KMS-11 (cell line): ENCODE results near the gene KIR3DL3.

Experiments used
- H2AFZ ChIP-seq: fragments of 200-600 bp; sonication (generic); 2 replicates; pipeline ENCODE4 v1.6.1; 2016; ENCODE audit warnings: antibody characterized with exemption, mixed run types, low read depth
- H3K27ac ChIP-seq: fragments of 200-600 bp; sonication (generic); 2 replicates; pipeline ENCODE4 v1.6.1; 2016; ENCODE audit warnings: mild to moderate bottlenecking, mixed run types
- H3K27me3 ChIP-seq: fragments of 200-600 bp; sonication (generic); 2 replicates; pipeline ENCODE4 v1.6.1; 2017; ENCODE audit warnings: mild to moderate bottlenecking, low read depth, mixed run types, moderate library complexity; ENCODE audit not compliant: insufficient read depth
- H3K36me3 ChIP-seq: fragments of 200-600 bp; sonication (generic); 2 replicates; pipeline ENCODE4 v1.6.1; 2017; ENCODE audit warnings: mild to moderate bottlenecking, mixed run types; ENCODE audit not compliant: insufficient read depth
- H3K4me1 ChIP-seq: fragments of 200-600 bp; sonication (generic); 2 replicates; pipeline ENCODE4 v1.6.1; 2016; ENCODE audit warnings: mild to moderate bottlenecking, low read depth, mixed run types; ENCODE audit not compliant: poor library complexity, severe bottlenecking
- H3K4me2 ChIP-seq: fragments of 200-600 bp; sonication (generic); 2 replicates; pipeline ENCODE4 v1.7.0; 2016; ENCODE audit warnings: mild to moderate bottlenecking, mixed run types
- H3K4me3 ChIP-seq: fragments of 200-600 bp; sonication (generic); IDR thresholded peaks from 2 replicates; pipeline ENCODE4 v1.6.1; 2017; ENCODE audit warnings: low read depth, low read length, mixed read lengths; ENCODE audit not compliant: insufficient read depth
- H3K79me2 ChIP-seq: fragments of 200-600 bp; sonication (generic); 2 replicates; pipeline ENCODE4 v1.6.1; 2016; ENCODE audit warnings: low read depth, mixed run types; ENCODE audit not compliant: insufficient read depth
- H3K9ac ChIP-seq: fragments of 200-600 bp; sonication (generic); 2 replicates; pipeline ENCODE4 v1.6.1; 2016; ENCODE audit warnings: mild to moderate bottlenecking, mixed run types
- H4K20me1 ChIP-seq: fragments of 200-600 bp; sonication (generic); 2 replicates; pipeline ENCODE4 v1.6.1; 2016; ENCODE audit warnings: mild to moderate bottlenecking, mixed run types; ENCODE audit not compliant: insufficient read depth
- TF ChIP-seq, protein P1 (sequence below): fragments of 200-600 bp; sonication (generic); conservative IDR thresholded peaks from 2 replicates; pipeline ENCODE4 v1.6.1; 2017; ENCODE audit warnings: low read depth, mild to moderate bottlenecking, antibody characterized with exemption, low read length, moderate library complexity, mixed read lengths

The KIR3DL3 gene

GRCh38 chr19:54684527-54684926, 39.7 kb upstream of the KIR3DL3 start:
- H3K36me3 ChIP-seq = no peaks in the 10 kb centered on the region
- no peaks in the 10 kb centered on the region for H4K20me1 ChIP-seq
- TF ChIP-seq, protein P1, sequence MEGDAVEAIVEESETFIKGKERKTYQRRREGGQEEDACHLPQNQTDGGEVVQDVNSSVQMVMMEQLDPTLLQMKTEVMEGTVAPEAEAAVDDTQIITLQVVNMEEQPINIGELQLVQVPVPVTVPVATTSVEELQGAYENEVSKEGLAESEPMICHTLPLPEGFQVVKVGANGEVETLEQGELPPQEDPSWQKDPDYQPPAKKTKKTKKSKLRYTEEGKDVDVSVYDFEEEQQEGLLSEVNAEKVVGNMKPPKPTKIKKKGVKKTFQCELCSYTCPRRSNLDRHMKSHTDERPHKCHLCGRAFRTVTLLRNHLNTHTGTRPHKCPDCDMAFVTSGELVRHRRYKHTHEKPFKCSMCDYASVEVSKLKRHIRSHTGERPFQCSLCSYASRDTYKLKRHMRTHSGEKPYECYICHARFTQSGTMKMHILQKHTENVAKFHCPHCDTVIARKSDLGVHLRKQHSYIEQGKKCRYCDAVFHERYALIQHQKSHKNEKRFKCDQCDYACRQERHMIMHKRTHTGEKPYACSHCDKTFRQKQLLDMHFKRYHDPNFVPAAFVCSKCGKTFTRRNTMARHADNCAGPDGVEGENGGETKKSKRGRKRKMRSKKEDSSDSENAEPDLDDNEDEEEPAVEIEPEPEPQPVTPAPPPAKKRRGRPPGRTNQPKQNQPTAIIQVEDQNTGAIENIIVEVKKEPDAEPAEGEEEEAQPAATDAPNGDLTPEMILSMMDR = no peak
- H3K4me3 ChIP-seq = no peak overlapping the region
- H3K4me2 ChIP-seq = no peak overlapping the region
- H2AFZ ChIP-seq = no peak overlapping the region
- H3K4me1 ChIP-seq = no peaks in the 10 kb centered on the region
- no peak overlapping the region for H3K27ac ChIP-seq
- no peak overlapping the region for H3K9ac ChIP-seq
- H3K79me2 ChIP-seq = no peaks in the 10 kb centered on the region
- peaks cover 15% of the 10 kb centered on the region; the same call in 1 of the 2 replicates for H3K27me3 ChIP-seq

DNA sequence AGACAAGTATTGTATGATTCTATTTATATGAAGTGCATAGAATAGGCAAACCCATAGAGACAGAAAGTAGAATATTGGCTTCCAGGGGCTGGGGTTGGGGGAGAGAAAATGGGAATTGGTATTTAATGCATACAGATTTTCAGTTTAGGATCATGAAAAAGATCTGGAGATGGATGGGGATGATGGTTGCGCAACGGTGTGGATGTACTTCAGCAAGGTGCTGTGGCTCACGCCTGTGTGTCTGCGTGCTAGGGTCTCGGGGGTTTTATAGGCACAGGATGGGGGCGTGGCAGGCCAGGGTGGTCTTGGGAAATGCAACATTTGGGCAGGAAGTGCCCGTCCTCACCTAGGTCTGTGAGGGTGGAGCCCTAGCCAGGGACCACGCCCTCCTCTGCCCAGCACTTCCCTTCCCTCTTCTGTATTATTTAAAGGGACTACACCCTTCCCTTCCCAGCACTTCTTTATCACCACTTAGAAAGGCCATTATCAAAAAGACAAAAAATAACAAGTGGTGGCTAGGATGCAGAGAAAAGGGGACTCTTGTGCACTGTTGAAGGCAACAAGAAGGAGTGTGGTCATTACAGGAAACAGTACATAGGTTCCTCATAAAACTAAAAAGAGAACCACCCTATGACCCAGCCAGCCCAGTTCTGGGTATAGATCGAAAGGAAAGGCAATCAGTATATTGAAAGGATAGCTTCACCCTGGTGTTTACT, 32.5 kb upstream of the KIR3DL3 start:
- Histone ChIP-seq H3K4me2 (no peak overlapping the region), H3K27ac (no peak overlapping the region), H3K9ac (no peak overlapping the region), H3K4me1 (no peaks in the 10 kb centered on the region), H3K27me3 (peaks cover 13% of the 10 kb centered on the region; the same call in 1 of the 2 replicates), H2AFZ (no peak overlapping the region), H3K36me3 (no peaks in the 10 kb centered on the region), H3K4me3 (no peak overlapping the region), H4K20me1 (no peaks in the 10 kb centered on the region), H3K79me2 (no peaks in the 10 kb centered on the region)
- TF ChIP-seq, protein P1 = no peak

DNA sequence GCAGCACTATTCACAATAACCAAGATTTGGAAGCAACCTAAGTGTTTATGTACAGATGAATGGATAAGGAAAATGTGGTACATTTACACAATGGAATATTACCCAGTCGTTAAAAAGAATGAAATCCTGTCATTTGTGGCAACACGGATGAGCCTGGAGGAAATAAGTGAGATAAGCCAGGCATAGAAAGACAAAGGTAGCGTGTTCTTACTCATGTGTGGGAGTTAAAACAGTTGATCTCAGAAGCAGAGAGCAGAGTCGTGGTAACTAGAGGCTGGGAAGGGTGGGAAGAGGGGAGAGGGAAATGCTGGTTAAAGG, 32.0 kb upstream of the KIR3DL3 start:
- Histone ChIP-seq H3K4me3 (no peak overlapping the region), H3K36me3 (no peaks in the 10 kb centered on the region), H3K27ac (no peak overlapping the region), H3K4me2 (no peak overlapping the region), H3K27me3 (peaks cover 8% of the 10 kb centered on the region; the same call in 1 of the 2 replicates), H3K9ac (no peak overlapping the region), H3K79me2 (no peaks in the 10 kb centered on the region), H4K20me1 (no peaks in the 10 kb centered on the region), H2AFZ (no peak overlapping the region), H3K4me1 (no peaks in the 10 kb centered on the region)
- TF ChIP-seq, protein P1 = no peak

DNA sequence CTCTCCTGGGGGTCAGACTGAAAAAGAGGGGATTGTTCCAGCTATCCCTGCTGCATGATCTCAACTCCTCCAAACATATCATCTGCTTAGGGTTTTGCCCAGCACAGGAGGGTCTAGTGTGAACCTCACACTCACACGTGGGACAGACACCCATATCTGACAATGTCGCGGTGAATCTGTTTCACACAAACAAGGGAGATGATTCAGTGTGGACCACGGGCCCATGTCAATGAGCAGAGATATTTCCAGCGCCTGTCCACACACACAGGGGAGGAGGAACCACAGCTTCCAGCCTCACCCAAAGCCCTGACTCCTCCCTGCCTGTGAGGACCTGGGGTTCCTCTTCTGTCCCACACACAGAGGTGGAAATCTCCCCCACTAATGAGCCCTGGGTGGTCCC, 29.6 kb upstream of the KIR3DL3 start:
- no peaks in the 10 kb centered on the region for H3K79me2 ChIP-seq
- H3K36me3 ChIP-seq = no peaks in the 10 kb centered on the region
- no peak overlapping the region for H3K27ac ChIP-seq
- no peaks in the 10 kb centered on the region for H4K20me1 ChIP-seq
- H3K4me1 ChIP-seq = no peaks in the 10 kb centered on the region
- TF ChIP-seq, protein P1 = no peak
- no peaks in the 10 kb centered on the region; the same call in 1 of the 2 replicates for H3K27me3 ChIP-seq
- H3K4me2 ChIP-seq = no peak overlapping the region
- H3K4me3 ChIP-seq = no peak overlapping the region
- H2AFZ ChIP-seq = no peak overlapping the region
- no peak overlapping the region for H3K9ac ChIP-seq
